GM12891 (cell line): ENCODE results near the gene VPS4A.

Source experiments
- POLR2A ChIP-seq: IDR thresholded peaks from 2 replicates; pipeline ENCODE4 v1.6.1; 2011; ENCODE audit warnings: low read depth, low read length, control low read depth
- POLR2AphosphoS5 ChIP-seq: IDR thresholded peaks from 2 replicates; pipeline ENCODE4 v1.6.1; 2011; ENCODE audit warnings: low read depth, low read length, control low read depth
- SPI1 ChIP-seq: IDR thresholded peaks from 2 replicates; pipeline ENCODE4 v1.6.1; 2011; ENCODE audit warnings: low read depth, low read length, control low read depth
- TAF1 ChIP-seq: IDR thresholded peaks from 2 replicates; pipeline ENCODE4 v1.6.1; 2011; ENCODE audit warnings: low read depth, low read length, control low read depth

- TF ChIP-seq POLR2A: no peak
- TF ChIP-seq POLR2AphosphoS5: no peak
- no peak for TF ChIP-seq TAF1
- no peak for TF ChIP-seq SPI1
Observed at GRCh38 chr16:69276148-69277115, 34.7 kb upstream of the VPS4A start.
